GM21717 (cell line): ENCODE results near the gene TNFSF4.

Experiments
- ATAC-seq: cut with Tn5 transposase; IDR thresholded peaks from one replicate; pipeline ENCODE4 v1.9.1; 2021; ENCODE audit warnings: mild to moderate bottlenecking, moderate library complexity; ENCODE audit not compliant: unreplicated experiment

The TNFSF4 gene

GRCh38 chr1:173210716-173211231, 3.6 kb upstream of the TNFSF4 start:
- ATAC-seq = no peak

- no peak for ATAC-seq
Observed at GRCh38 chr1:173210283-173210682, 3.2 kb upstream of the TNFSF4 start.

- ATAC-seq = no peak
Observed at GRCh38 chr1:173208868-173209267, 1.7 kb upstream of the TNFSF4 start.

GRCh38 chr1:173208146-173208545, 1.0 kb upstream of the TNFSF4 start:
- no peak for ATAC-seq

GRCh38 chr1:173205146-173206051, 1.7 kb downstream of the TNFSF4 start:
- ATAC-seq = no peak

GRCh38 chr1:173204693-173205092, 2.4 kb downstream of the TNFSF4 start:
- no peak for ATAC-seq

- ATAC-seq = no peak
Observed at GRCh38 chr1:173202424-173203145, 4.5 kb downstream of the TNFSF4 start.

GRCh38 chr1:173201969-173202368, 5.2 kb downstream of the TNFSF4 start:
- no peak for ATAC-seq

- ATAC-seq = peak; percentile 92
Observed at GRCh38 chr1:173195596-173196088, 11.5 kb downstream of the TNFSF4 start.

GRCh38 chr1:173193639-173194038, 13.5 kb downstream of the TNFSF4 start:
- ATAC-seq = no peak

GRCh38 chr1:173191011-173191705, 16.0 kb downstream of the TNFSF4 start:
- no peak for ATAC-seq

- ATAC-seq = no peak
Observed at GRCh38 chr1:173190101-173190936, 16.8 kb downstream of the TNFSF4 start.

- no peak for ATAC-seq
Observed at GRCh38 chr1:173187671-173188237, 19.4 kb downstream of the TNFSF4 start.

GRCh38 chr1:173181791-173182190, 25.3 kb downstream of the TNFSF4 start:
- no peak for ATAC-seq

GRCh38 chr1:173176246-173176645, 30.9 kb downstream of the TNFSF4 start:
- ATAC-seq = no peak

GRCh38 chr1:173175514-173176145, 31.5 kb downstream of the TNFSF4 start:
- ATAC-seq = no peak

GRCh38 chr1:173173388-173173787, 33.7 kb downstream of the TNFSF4 start:
- no peak for ATAC-seq

- no peak for ATAC-seq
Observed at GRCh38 chr1:173171152-173171551, 36.0 kb downstream of the TNFSF4 start.

- ATAC-seq = no peak
Observed at GRCh38 chr1:173168941-173169340, 38.2 kb downstream of the TNFSF4 start.
